ENCODE measurements around the gene DUSP28. TPM values are rescaled to one million over a fixed set of nuclear protein-coding genes. Genes with fewer than 3 reads are reported as not detected.

Gene DUSP28
- total RNA-seq, 1 donor from 2014 or later: 6.1 TPM

DNA sequence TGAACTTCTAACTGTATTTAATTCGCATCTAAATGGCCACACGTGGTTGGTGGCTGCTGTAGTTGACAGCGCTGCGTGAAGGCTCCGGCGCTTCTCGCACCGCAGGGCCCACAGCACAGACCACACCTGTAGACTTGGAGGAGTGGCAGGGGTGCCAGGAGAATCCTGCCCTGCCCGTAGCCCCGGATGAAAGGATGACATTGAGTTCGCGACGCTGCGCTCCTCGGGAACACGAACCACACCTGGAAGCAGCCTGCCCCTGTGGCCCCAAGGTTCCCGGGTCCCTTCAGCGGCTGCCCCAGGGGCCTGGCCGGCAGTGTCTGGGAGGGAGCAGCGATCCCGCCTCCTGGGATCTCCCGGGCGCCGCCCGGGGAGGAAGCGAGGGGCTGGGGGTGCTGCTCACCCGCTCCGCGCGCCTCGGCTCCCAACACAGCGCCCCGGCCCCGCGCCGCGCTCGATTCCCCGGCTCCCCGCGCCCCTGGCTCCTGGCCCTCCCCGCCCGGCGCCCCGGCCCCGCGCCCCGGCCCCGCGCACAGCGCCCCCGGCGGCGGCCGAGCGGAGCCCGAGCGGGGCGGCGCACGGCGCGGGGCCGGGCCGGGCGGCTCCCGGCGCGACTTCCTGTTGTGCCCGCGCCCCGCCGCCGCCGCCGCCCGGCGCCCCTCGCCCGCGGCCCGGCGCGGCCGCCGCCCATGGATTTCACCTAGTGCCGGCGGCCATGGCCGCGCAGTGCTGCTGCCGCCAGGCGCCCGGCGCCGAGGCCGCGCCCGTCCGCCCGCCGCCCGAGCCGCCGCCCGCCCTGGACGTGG lies 7.9 kb downstream of the DUSP28 start, which contains the start of gene RNPEPL1:
RNPEPL1 (plus strand) TSS at position 613 of the 806 bp plus-strand sequence; CDS start at position 716, 103 bp downstream.
- TF ChIP-seq, protein P1, sequence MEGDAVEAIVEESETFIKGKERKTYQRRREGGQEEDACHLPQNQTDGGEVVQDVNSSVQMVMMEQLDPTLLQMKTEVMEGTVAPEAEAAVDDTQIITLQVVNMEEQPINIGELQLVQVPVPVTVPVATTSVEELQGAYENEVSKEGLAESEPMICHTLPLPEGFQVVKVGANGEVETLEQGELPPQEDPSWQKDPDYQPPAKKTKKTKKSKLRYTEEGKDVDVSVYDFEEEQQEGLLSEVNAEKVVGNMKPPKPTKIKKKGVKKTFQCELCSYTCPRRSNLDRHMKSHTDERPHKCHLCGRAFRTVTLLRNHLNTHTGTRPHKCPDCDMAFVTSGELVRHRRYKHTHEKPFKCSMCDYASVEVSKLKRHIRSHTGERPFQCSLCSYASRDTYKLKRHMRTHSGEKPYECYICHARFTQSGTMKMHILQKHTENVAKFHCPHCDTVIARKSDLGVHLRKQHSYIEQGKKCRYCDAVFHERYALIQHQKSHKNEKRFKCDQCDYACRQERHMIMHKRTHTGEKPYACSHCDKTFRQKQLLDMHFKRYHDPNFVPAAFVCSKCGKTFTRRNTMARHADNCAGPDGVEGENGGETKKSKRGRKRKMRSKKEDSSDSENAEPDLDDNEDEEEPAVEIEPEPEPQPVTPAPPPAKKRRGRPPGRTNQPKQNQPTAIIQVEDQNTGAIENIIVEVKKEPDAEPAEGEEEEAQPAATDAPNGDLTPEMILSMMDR (conservative IDR thresholded peaks at IDR 0.05): peak; percentile 31
- no peak within 1 kb of the TSS for H3K27ac Mint-ChIP-seq (ENCODE audit: unreplicated experiment)
- H3K4me1 Mint-ChIP-seq: peaks cover 25% of the 10 kb centered on the region
- H3K36me3 Mint-ChIP-seq (ENCODE audit: low read depth): no peaks in the 10 kb centered on the region
- peak; percentile 35 for DNase-seq (ENCODE audit: low read depth, low spot score)
- H3K4me3 Mint-ChIP-seq: peak within 1 kb of the TSS; percentile 90
- H3K27me3 Mint-ChIP-seq (ENCODE audit: low read depth): peaks cover 8% of the 10 kb centered on the region
- H3K9me3 Mint-ChIP-seq: no peaks in the 10 kb centered on the region

GRCh38 chr2:240568678-240569522 lies 8.7 kb downstream of the DUSP28 start:
- Mint-ChIP-seq H3K27me3 (ENCODE audit: low read depth) (peaks cover 8% of the 10 kb centered on the region), H3K9me3 (no peaks in the 10 kb centered on the region), H3K4me3 (peak overlapping the region; percentile 82), H3K36me3 (ENCODE audit: low read depth) (no peaks in the 10 kb centered on the region), H3K27ac (ENCODE audit: unreplicated experiment) (no peak overlapping the region), H3K4me1 (peaks cover 25% of the 10 kb centered on the region)
- peak; percentile 24 for DNase-seq (ENCODE audit: low read depth, low spot score)
- TF ChIP-seq, protein P1 (conservative IDR thresholded peaks at IDR 0.05): no peak

- H3K4me1 Mint-ChIP-seq: peaks cover 22% of the 10 kb centered on the region
- no peaks in the 10 kb centered on the region for H3K36me3 Mint-ChIP-seq (ENCODE audit: low read depth)
- no peak for DNase-seq (ENCODE audit: low read depth, low spot score)
- no peaks in the 10 kb centered on the region for H3K9me3 Mint-ChIP-seq
- peaks cover 8% of the 10 kb centered on the region for H3K27me3 Mint-ChIP-seq (ENCODE audit: low read depth)
- TF ChIP-seq, protein P1 (conservative IDR thresholded peaks at IDR 0.05): no peak
- peak overlapping the region; percentile 82 for H3K4me3 Mint-ChIP-seq
- H3K27ac Mint-ChIP-seq (ENCODE audit: unreplicated experiment): no peak overlapping the region
Observed at GRCh38 chr2:240569523-240569997, 9.4 kb downstream of the DUSP28 start.

GRCh38 chr2:240569998-240570530 lies 9.9 kb downstream of the DUSP28 start:
- Mint-ChIP-seq H3K4me1 (peaks cover 17% of the 10 kb centered on the region), H3K4me3 (no peak overlapping the region), H3K27ac (ENCODE audit: unreplicated experiment) (no peak overlapping the region), H3K27me3 (ENCODE audit: low read depth) (peaks cover 8% of the 10 kb centered on the region), H3K36me3 (ENCODE audit: low read depth) (no peaks in the 10 kb centered on the region), H3K9me3 (no peaks in the 10 kb centered on the region)
- no peak for DNase-seq (ENCODE audit: low read depth, low spot score)
- TF ChIP-seq, protein P1 (conservative IDR thresholded peaks at IDR 0.05): no peak

Data from neural crest cell (in vitro differentiated cells).